GM19351 (cell line): ENCODE results near the gene LDLRAD4.
A peak's percentile ranks its signal among the peaks of the same experiment; 100 is the strongest.

ENCODE experiments used
- ATAC-seq: cut with Tn5 transposase; IDR thresholded peaks from one replicate; pipeline ENCODE4 v1.9.1; 2021; ENCODE audit warnings: mild to moderate bottlenecking, moderate library complexity; ENCODE audit not compliant: unreplicated experiment

The LDLRAD4 gene

GRCh38 chr18:13577781-13578180 is 359.2 kb downstream of the LDLRAD4 start:
- no peak for ATAC-seq

GRCh38 chr18:13578400-13578799 is 359.8 kb downstream of the LDLRAD4 start:
- no peak for ATAC-seq

DNA sequence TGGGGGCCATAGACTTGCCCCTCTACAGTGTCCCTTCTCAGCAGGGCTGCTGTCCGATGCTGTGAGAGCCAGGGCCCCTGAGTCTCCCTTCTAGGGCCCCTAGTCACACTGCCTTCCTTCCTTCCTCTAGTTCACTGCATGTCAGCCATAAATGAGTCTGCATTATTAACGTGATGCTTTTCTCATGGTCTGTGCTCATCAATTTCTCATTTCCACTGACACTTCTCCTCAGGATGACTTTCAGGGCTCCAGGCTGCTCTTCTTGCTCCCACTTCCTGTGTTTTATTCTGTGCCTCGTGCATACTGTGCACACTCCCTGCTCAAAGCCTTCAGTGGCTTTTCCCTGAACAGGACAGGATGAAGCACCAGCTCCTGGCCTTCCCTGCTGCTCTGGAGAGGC is 361.3 kb downstream of the LDLRAD4 start:
- no peak for ATAC-seq

DNA sequence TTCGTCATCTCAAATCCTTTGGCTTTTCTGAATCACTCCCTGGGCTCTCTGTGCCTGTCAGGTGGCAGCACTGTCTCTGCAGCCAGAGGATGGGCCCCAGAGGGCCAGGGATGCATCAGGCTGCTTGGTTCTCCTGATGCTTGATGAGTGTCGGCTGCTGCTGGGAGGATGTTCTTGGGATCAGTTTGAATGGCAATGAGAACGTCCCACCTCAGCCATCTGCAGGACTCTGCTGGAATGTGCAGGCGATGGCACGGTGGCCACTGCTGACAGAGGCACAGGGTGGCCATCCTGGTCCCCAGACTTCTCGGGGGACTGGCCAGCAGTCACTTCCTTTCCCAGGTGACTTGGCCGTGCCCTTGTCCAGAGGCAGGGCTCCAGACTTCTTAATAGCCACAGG is 361.8 kb downstream of the LDLRAD4 start:
- no peak for ATAC-seq

DNA sequence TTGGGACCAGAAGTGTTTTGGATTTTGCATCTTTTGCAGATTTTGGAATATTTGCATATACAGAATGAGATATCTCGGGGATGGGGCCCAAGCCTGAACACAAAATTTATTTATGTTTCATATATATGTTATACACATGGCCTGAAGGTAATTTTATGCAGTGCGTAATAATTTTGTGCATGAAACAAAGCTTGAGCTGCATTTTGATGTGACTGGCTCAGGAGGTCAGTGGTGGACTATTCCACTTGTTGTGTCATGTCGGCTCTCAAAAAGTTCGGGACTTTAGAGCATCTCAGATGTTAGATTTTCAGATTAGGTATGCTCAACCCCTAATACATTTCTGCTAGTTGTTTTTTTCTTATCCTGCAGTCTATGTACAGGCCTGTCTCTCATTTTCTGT is 362.4 kb downstream of the LDLRAD4 start:
- no peak for ATAC-seq

DNA sequence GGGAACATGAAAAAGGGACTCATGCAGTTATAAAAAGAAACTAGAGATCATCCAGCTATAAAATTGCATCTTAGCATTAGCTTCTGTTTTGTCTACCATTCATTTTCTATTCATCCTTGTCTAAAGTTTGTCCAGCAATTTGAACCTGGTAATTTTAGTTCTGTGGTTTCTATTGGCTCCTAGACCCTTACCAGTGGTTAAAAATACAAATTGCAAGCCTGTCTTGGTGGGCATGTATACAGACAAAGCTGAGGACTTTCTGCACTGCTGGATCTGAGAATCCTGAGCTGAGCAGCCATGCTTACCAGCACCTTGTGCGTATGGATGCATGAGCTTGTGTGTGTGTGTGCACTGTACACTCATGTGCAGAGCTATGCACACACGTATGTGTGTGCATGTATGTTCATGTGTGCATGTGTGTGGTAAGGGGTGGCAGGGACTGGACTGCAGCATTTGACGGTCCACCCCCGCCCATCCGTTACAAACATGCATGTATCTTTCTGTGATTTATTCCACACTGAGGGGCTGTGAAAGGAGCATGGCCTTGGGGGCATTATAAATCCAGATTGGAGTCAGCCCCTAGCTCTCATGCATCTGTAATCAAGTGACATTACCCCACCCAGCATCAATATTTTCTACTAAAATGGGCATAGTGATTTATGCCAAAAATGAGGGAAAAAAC is 363.1 kb downstream of the LDLRAD4 start:
- no peak for ATAC-seq

DNA sequence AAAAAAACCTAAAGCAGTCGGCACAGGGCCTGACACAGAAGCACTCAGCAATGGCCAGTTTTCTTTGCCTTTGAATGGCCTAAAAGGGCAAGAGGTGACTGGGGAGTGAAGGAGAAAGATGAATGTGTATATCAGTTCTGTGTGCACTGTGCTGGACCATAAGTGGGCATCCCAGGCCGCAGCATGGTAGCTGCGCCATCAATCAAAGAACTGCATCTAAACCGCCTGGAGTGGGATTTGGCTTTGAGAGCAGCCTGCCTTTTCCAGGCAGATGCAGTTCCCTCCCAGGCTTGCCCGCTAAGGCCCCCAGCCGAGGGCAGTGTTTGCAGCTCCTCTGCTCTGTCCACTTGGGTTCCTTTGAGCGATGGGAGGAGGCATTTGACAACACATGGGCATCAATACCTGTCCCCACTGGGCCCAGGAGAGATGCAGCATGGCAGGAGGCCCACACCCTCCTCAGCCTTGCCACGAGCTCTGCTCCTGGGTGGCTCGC is 363.7 kb downstream of the LDLRAD4 start:
- no peak for ATAC-seq

GRCh38 chr18:13583576-13584550 is 365.3 kb downstream of the LDLRAD4 start:
- ATAC-seq: no peak

DNA sequence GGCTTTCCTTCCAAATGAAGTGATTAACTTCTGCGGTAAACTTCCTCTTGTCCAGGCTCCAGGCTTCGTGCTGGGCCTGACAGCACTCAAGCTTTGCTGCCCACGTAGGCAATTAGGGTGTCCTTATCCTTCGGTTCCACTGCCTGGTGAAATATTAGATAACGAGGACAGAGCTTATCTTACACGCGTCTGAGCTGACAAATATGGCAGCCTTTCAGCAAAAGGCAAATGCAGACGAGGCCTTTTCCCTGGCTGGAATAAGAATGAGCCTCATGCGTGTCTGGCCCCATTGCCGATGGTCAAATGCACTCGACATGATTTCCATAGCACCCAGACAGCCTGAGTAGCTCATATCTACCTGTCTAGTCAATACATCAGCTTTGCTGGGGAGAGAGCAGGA is 366.3 kb downstream of the LDLRAD4 start:
- ATAC-seq: no peak

DNA sequence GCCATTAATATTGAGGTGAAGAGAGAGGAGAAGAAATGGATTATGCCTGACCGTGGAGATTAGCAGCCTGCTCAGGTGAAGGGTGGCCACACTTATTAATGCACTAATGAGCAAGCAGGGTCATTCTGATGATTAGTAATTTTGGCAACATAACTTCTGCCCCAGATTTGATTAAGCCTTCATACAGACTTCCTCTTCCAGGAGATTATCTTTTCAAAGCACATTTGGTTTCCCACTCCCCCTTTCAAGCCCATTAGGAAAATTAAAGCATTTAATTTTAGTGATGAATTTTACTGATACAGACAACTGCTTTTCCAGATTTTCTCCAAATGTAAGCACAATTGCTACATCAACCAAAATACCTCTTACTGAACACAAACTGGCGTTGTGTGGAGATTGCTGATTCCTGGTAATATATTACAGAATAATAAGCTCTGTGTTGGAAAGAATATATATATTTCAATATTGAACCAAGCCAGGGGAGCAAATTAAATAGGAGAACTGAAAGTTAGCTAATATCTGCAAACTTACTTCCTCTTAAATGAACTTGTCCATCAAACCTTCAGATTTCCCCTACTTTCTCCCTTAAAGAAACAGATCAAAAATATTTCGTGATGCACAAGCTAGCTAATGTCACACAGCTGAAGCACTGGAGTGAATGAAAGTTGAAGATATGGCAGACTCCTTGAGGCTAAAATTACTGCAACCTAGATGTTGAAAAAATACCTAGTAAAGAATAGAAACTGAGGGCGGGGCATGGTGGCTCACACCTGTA is 367.0 kb downstream of the LDLRAD4 start:
- ATAC-seq: peak; percentile 40

- ATAC-seq: no peak
Measured at GRCh38 chr18:13587001-13587400, 368.4 kb downstream of the LDLRAD4 start.

GRCh38 chr18:13587477-13587876 is 368.9 kb downstream of the LDLRAD4 start:
- ATAC-seq: no peak

GRCh38 chr18:13587937-13588336 is 369.4 kb downstream of the LDLRAD4 start:
- no peak for ATAC-seq

- ATAC-seq: no peak
Measured at GRCh38 chr18:13589316-13589715, 370.8 kb downstream of the LDLRAD4 start.

GRCh38 chr18:13589943-13590342 is 371.4 kb downstream of the LDLRAD4 start:
- ATAC-seq: no peak

DNA sequence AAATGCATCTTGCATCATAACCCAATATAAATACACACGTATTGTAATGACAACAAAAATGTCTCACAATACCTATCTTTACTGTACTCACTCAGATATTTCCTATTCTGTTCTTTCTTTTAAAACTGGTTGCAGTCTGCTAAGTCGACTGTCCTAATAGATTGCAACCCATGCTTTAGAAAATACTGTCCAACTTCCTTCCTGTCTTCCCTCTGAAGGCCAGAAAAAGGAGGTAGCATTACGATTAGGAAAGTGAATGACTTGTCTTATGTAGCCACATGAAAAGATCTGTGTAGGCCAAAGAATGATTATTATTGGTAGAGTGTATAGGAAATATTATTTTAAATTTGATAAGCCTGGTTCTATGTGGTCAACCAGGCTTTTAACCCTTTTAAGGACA is 373.7 kb downstream of the LDLRAD4 start:
- ATAC-seq: no peak

GRCh38 chr18:13594551-13594950 is 376.0 kb downstream of the LDLRAD4 start:
- ATAC-seq: no peak

GRCh38 chr18:13597068-13597467 is 378.5 kb downstream of the LDLRAD4 start:
- no peak for ATAC-seq

DNA sequence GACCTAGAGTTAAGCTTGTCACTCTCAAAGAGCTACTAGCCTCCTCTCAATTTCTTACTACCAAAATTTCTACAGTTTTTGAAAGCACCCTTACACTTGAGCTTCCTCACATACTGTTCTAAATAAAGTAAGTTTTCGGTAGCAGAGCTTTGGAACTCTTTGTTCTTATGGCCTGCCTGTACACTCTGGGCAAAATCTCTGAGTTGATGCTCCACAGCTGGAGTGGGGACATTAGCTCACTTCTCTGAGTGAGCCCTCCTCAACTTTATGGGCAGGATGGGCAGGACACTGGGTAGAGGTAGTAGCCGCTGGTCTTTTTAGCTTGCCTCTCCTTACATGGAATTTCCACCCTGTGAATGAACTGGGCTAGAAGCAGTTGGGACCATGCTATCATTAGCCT is 380.0 kb downstream of the LDLRAD4 start:
- ATAC-seq: no peak

- ATAC-seq: no peak
Measured at GRCh38 chr18:13599031-13599430, 380.5 kb downstream of the LDLRAD4 start.
